Neuron (in vitro differentiated cells): ENCODE results near the gene AP1G2.
A peak's percentile ranks its signal among the peaks of the same experiment; 100 is the strongest.

ENCODE experiments used
- H2AFZ ChIP-seq: one replicate; pipeline ENCODE4 v1.6.1; 2013; ENCODE audit warnings: low read depth, mild to moderate bottlenecking, inconsistent platforms, low read length, moderate library complexity
- H3K27me3 ChIP-seq: one replicate; pipeline ENCODE4 v1.6.1; 2013; ENCODE audit warnings: low read length; ENCODE audit not compliant: insufficient read depth
- H3K36me3 ChIP-seq: one replicate; pipeline ENCODE4 v1.6.1; 2013; ENCODE audit warnings: low read length; ENCODE audit not compliant: insufficient read depth
- H3K4me1 ChIP-seq: one replicate; pipeline ENCODE4 v1.6.1; 2013; ENCODE audit warnings: low read length; ENCODE audit not compliant: insufficient read depth
- H3K4me3 ChIP-seq: 2 replicates; pipeline ENCODE4 v1.5.1; 2013; ENCODE audit warnings: mild to moderate bottlenecking, low read length, moderate library complexity
- H3K9me3 ChIP-seq: one replicate; pipeline ENCODE4 v1.6.1; 2013; ENCODE audit warnings: low read length

AP1G2 gene

DNA sequence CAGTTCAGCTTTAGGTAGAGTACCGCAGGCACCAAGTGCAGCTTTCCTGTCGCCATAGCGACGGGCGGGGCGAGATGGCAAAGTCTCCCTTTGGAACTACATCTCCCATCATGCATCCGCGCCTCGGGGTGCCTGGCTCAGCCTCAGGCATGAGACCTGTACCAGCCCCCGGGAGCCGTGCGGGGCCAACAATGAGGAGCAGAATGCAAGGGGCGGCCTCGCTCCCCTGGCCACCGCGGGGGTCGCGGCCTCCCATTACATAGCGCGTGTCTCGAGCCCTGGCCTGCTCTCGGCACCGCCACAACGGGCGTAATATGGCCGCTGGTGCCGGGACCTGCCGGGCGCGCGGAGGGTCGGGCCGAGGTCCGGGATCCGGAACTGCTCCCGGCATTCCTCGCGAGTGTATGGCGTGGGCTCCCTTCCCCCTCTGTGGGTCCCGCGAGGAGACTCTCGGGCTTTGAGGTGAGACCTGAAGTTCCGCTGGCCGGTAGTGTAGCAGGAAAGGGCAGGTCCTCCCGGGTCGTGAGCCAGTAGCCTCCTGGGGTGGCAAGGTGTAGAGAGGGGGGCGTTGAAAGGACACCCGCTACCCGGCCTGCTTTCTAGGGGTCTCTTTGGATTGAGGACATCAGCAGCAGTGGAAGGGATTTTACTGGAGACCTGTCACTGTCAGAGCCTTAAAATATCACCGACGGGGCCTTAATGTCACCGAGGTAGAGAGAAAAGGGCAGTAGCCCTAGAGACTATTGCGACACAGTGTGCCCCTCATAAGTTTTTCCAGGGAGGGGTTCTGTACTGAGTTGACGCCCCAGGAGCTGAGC lies 11.5 kb downstream of the AP1G2 start, which contains the start of gene THTPA:
Gene THTPA (plus strand): TSS at position 390 of the 818 bp plus-strand sequence. CDS start 487 bp downstream, outside the sequence.
- H3K9me3 ChIP-seq, result no peaks in the 10 kb centered on the region
- H2AFZ ChIP-seq, result peak within 1 kb of the TSS; percentile 88
- H3K36me3 ChIP-seq, result peaks cover 4% of the 10 kb centered on the region
- peak within 1 kb of the TSS; percentile 89 for H3K4me3 ChIP-seq
- peaks cover 15% of the 10 kb centered on the region for H3K4me1 ChIP-seq
- H3K27me3 ChIP-seq, result no peaks in the 10 kb centered on the region

DNA sequence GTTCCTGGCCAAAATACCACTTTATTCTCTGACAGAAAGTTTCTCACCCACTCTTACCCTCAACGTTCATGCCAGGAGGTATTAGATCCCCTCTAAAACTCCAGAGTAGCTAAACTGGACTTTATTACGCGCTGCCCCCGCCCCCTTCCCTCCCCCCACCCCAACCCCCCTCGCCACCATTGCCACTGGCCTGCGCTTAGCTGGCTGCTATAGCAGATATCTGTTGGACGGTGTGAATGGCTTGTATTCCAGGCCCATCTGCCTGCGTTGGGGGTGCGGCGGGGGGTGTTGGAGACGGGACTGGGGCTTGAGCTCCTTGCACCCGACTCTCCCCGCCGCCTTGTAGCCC lies 12.1 kb downstream of the AP1G2 start:
- Histone ChIP-seq H3K27me3 (no peaks in the 10 kb centered on the region), H3K4me1 (peaks cover 18% of the 10 kb centered on the region), H2AFZ (peak overlapping the region; percentile 88), H3K9me3 (no peaks in the 10 kb centered on the region), H3K36me3 (peaks cover 4% of the 10 kb centered on the region), H3K4me3 (peak overlapping the region; percentile 89)

DNA sequence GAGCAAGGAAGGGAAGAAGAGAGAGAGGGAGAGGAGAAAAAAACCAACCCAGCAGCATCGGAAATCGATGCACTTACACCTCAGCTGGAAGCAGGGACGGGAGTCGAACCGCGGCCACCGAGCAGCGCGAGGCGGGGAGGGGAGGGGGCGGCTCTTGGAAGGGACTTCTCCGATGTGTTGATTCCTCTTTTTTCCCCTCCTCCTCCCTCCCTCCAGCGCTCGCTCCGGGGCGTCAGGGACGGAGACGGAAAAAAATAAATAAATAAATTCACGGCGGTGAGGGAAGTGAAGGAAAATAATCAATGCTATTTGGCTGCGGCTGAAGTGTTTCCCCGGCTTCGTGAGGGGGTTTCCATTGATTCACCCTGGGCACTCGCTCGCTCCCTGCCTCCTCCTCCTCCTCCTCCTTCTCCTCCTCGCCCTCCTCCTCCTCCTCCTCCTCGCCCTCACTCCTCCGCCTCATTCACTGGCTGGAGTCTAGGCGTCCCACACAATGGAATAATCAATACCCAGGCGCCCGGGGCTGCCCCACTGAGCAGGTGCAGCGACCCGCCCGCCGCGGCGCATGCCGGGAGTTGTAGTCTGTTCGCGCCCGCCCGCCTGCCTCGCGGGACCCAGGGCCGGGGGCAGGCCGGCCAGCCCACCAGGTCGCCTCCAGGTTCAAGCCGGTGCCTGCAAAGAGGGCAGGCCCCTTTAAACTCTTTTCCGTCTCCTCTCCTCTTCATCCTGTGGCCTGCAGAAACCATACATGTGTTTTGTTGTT lies 16.1 kb downstream of the AP1G2 start, which contains the start of gene ZFHX2:
Gene ZFHX2 (minus strand): TSS at position 500 of the 763 bp plus-strand sequence. CDS start 16,440 bp downstream, outside the sequence.
- no peaks in the 10 kb centered on the region for H3K9me3 ChIP-seq
- no peaks in the 10 kb centered on the region for H3K27me3 ChIP-seq
- H3K4me3 ChIP-seq, result peak within 1 kb of the TSS; percentile 75
- peaks cover 29% of the 10 kb centered on the region for H3K4me1 ChIP-seq
- no peaks in the 10 kb centered on the region for H3K36me3 ChIP-seq
- H2AFZ ChIP-seq, result peak within 1 kb of the TSS; percentile 88

DNA sequence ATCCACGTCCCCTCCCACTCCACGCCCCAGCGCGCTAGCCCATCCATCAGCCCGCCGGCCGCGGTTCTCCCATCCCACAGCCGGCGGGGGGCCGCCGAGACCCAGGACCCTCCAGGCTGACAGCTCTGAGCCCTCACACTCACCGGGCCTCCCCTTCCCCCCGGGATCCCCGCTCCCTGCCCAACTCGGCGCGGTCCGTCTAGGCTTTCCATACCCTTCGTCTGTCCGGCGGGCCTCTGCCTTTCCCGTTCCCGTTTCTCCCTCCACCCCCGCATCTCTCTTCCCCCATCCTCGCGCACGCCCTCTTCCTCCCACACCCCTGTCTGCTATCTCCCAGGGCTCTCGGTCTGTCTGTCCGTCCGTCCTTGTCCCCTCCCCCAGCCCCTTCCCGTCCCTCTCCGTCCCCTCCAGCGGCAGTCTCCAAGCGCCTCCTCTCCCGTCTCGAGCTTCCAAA lies 16.8 kb downstream of the AP1G2 start:
- Histone ChIP-seq H3K36me3 (no peaks in the 10 kb centered on the region), H3K4me3 (peak overlapping the region; percentile 75), H2AFZ (peak overlapping the region; percentile 88), H3K9me3 (no peaks in the 10 kb centered on the region), H3K4me1 (peaks cover 28% of the 10 kb centered on the region), H3K27me3 (no peaks in the 10 kb centered on the region)

DNA sequence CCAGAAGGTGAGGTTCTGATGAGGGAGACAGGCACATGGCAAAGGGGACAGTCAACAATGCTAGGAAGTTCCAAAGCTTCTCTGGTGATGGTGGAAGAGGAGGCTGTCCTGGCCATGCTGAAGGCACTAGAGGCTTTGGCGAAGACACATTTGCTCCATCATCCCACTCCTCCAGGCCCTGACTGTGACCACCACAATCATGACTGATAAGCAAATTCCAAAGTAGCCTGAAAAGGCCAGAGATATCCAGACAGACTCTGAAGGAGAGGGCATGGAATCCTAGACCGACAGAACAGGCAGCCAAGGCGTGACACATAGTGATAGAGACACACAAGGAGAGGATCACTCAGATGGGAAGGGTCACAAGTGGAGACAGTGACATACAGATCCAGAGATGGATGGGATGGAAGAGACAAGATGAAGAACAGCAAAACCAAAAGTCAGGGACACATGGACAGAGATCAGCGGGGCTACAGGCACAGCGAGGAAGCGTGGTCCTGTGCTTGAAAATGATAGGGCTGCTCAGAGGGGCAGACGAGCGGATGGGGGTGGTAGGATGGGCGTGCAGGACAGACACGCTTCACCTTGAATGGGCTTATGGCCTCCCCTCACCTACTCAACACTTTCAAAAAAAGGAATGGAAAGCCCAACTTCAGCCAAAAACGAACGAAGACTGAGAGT lies 17.3 kb downstream of the AP1G2 start:
- H3K27me3 ChIP-seq, result no peaks in the 10 kb centered on the region
- H3K4me1 ChIP-seq, result peaks cover 27% of the 10 kb centered on the region
- no peaks in the 10 kb centered on the region for H3K9me3 ChIP-seq
- H2AFZ ChIP-seq, result peak overlapping the region; percentile 88
- peak overlapping the region; percentile 75 for H3K4me3 ChIP-seq
- no peaks in the 10 kb centered on the region for H3K36me3 ChIP-seq

DNA sequence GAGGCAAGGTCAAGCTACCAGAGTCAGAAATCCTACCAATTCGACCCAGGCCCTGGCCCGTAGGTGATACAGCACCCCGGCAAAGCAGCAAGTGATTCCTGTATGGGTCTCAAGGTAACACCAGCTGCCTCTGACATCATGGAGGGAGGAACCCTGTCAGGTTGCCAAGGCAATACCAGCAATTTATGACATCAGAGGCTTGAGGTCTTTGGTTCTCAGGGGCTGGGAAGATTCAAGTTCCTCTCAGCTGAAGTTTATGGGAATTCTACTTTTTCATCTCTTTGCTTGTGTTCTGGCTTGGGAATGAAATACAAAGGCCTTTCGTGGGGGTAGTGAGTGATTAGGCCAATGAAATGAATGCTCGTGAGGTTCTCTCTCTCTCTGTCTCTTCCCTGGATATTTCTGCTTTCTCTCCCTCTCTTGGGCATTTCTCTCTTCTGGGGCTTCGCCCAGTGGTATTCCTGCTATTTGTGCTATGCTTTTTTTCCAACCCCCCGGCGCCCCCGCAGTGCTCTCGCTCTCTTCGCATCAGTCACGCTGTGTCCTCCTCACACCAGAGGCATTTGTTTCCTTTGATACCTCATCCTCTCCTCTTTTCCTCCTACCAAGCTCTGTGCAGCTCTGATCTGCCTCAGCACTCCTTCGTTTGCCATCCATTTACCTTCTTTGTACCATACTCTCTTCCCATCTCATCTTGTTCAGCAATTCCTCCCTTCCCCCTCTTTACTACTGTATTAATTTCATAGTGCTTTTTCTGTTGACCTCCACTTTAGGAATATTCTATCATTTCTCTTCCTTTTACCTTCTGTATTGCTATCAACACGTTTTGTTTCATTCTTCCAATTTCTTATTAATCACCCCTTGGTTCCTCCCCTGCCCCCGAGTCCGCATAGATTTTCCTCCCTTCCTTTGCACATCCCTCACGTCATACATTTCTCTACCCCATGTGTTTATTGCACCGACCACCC lies 19.0 kb downstream of the AP1G2 start:
- H3K9me3 ChIP-seq, result no peaks in the 10 kb centered on the region
- no peaks in the 10 kb centered on the region for H3K36me3 ChIP-seq
- H3K27me3 ChIP-seq, result no peaks in the 10 kb centered on the region
- no peak overlapping the region for H2AFZ ChIP-seq
- peaks cover 25% of the 10 kb centered on the region for H3K4me1 ChIP-seq
- H3K4me3 ChIP-seq, result no peak overlapping the region

DNA sequence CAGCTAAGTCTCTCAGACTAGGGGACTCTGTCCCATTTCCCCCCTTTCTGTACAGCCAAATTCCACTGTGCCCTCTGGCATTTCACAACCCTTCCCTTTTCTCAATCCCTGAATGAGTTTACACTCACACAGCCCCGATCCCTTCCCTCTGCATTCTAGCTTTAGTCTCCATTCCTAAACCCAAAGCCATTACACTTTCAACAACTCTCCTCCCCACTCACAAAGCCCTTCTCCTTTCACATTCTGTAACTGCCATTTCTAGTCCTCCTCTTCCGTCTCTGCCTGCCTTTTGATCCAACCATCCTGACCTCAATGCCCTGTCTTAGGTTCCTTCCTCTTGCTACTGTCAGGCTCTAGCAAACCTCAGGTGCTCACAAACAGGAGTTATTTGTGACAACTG lies 19.7 kb downstream of the AP1G2 start:
- Histone ChIP-seq H3K36me3 (peaks cover 4% of the 10 kb centered on the region), H3K27me3 (no peaks in the 10 kb centered on the region), H2AFZ (no peak overlapping the region), H3K4me3 (no peak overlapping the region), H3K4me1 (peaks cover 25% of the 10 kb centered on the region), H3K9me3 (no peaks in the 10 kb centered on the region)

DNA sequence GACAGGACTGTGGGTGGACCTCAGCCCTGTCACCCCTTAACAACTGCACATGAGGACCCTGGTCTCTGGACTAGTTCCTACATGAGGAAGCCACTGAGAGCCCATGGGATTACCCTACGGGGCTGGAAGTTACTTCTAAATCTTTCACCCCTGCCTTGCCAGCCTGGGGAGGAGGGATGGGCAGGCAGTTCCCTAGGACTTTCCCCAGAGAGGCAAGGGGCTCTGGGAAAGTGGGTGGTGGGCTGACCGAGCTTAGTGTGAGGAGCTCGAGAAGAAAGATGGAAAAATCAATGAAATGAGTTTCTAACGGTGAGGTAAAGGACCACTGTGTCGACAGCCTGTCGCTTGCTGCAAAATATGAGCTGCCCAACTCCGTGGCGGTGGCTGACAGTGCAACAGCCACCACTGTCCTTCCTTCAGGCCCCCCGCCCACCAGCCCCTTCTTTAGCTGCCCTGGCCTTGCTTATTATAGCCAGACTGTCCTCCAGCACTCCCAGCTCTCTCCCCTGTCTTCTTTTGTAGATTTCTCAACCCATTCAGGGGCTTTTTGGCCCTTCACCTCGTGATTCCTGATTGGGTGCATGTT lies 21.0 kb downstream of the AP1G2 start:
- Histone ChIP-seq H2AFZ (no peak overlapping the region), H3K4me1 (peaks cover 25% of the 10 kb centered on the region), H3K27me3 (no peaks in the 10 kb centered on the region), H3K9me3 (no peaks in the 10 kb centered on the region), H3K4me3 (no peak overlapping the region), H3K36me3 (peaks cover 4% of the 10 kb centered on the region)

DNA sequence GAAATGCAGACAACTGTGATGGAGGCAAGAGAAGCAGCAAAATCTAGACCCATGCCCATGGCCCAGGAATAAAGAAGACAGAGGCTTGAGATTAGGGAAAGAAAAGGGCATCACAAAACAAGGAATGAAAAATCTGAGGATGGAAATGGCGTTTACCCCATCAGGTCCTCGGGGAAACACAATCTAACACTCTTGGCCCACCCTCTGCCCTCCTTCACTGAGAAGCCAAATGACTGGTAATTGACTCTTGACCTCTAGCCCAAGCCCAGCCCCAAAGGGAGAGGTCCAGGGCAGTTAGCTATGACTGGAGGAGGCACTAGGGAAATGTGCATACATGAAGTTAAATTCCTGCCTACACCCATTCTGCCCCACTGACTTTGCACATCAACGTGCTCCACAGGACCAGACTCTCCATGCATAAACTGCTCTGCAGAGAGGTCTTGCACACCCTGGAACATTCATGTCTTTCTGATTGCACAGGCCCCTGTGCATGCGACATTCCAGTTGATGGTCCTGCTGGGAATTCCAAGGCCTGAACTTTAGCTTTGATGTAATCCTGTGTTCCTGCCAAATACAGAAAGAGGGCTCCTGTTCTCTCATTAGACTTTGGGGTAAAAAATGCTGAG lies 21.7 kb downstream of the AP1G2 start:
- Histone ChIP-seq H3K27me3 (no peaks in the 10 kb centered on the region), H2AFZ (no peak overlapping the region), H3K4me1 (peaks cover 25% of the 10 kb centered on the region), H3K4me3 (no peak overlapping the region), H3K36me3 (peaks cover 4% of the 10 kb centered on the region), H3K9me3 (no peaks in the 10 kb centered on the region)

DNA sequence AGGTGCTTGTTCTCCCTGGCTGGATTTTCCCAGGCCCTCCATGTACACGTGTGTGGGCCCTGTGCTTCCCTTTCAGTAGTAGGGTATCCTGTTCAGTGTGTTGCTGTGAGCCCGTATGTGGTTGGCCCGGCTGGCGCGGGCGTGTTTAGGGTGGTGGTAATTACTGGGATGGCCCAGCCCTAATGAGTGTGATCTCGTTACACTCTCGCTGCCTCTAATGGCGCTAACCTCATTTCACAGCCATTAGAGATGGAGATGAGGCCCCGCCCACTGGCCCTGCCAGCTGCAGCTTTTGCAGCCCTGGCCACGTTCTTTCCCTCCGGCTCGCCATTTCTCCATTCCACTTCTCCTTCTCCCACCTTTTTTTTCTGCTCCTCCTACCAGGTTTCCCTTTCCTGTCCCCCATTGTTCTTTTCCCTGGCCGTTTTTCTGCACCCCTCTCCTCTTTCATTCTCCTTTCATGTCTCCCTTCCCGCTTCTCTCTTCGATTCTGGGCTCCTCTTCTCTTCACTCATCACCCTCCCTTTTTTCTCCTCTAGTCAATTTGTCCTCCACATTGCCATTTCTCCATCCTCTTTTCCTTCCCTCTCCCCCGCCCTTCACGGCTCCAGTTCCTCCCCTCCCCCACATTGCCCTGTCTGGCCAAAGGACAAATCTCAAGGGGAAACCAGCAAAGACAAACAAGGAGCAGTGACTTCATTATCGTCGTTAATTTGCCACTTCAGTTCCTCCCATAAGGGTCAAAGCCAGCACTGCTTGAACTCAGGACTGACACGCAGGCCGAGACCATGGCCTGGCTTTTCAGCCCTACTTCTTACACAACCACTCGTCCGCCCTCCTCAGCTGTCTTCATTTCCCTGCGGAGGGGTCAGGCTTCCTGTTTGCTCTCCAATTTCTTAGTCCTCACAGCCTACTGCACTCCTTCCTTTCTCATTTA lies 22.8 kb downstream of the AP1G2 start:
- Histone ChIP-seq H3K9me3 (no peaks in the 10 kb centered on the region), H3K36me3 (peaks cover 4% of the 10 kb centered on the region), H3K4me1 (peaks cover 15% of the 10 kb centered on the region), H3K4me3 (no peak overlapping the region), H3K27me3 (no peaks in the 10 kb centered on the region), H2AFZ (no peak overlapping the region)

DNA sequence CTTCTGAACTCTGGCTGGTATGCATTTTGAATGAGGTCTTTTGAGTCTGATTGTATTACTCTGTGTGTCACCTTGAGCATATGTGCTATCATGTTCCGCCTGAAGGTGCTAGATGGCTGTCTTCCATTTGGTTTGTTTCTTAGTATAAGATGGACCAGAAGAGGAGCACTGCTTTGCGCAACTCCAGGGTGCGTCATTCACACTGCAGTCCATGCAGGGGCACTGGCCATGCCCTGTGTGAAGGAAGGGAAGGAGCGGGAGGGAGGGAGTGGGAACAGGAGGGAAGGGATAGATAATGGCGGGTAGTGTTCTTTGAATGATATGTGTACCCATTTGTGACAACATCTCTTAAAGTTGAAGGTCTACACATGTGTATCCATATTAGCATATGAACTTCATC lies 24.2 kb downstream of the AP1G2 start:
- Histone ChIP-seq H3K27me3 (no peaks in the 10 kb centered on the region), H3K4me3 (no peak overlapping the region), H3K4me1 (peaks cover 5% of the 10 kb centered on the region)

More for the DNA sequence above, 24.2 kb downstream of the AP1G2 start:
- Histone ChIP-seq H3K36me3 (peaks cover 4% of the 10 kb centered on the region), H3K9me3 (no peaks in the 10 kb centered on the region), H2AFZ (no peak overlapping the region)
